ENCODE data around the gene TRABD2A.

Gene TRABD2A

DNA sequence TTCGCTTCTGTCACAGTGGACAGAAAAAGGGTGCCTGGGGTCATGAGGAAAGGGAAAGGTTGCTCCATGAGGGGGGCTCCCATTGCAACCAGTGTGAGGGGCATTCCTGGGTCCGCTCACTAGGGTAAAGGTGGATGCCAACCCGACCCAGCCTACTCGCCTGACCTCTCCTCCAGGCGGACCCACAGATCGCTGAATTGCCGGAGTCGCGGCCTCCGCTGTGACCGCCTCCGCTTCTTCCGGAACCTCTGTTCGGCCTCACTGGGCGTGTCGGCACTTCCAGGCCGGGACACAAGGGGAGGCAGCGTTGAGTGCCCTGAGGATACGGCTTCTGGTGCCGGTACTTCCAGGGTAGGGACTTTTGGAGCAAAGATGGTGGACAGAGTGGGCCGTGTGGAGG lies 57.1 kb downstream of the TRABD2A start:
- no peak for DNase-seq (ENCODE audit: low read depth, low spot score)

DNA sequence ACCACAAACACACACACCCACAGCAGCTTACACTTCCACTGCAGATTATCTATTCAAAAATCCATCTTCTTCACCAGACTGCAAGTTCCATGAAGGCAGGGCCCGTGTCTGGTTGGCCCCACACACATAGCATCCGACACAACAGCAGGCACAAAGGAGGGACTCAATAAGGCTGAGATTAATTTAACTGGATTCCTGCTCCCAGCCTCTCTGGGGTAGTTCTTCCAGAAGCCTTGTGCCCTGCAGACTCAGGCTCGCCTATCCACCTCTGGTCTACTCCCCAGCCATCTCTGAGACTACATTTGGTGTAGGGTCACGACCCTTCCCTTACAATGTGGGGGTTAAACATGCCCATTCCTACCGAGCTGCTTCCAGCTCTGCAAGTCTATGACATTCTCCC lies 57.7 kb downstream of the TRABD2A start:
- no peak for DNase-seq (ENCODE audit: low read depth, low spot score)

DNA sequence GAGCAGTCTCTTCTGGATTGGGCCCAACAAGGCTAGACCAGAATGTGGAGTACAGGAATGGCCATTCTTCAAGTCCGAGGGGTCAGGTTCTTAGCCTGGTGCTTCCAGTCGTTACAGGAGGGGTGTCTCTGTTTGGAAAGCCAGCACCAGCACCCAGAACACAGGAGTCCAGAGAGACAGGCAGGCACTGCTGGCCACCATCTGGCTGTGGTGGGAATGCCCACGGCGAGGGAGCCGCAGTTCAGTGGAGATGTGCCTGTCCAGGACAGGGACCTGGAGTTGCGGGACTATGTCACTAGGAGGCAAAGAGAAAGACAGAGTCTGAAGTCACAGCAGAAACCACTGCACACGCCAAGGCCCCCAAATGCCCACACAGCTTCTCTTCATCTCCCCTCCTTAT lies 59.1 kb downstream of the TRABD2A start:
- DNase-seq (ENCODE audit: low read depth, low spot score), result no peak

DNA sequence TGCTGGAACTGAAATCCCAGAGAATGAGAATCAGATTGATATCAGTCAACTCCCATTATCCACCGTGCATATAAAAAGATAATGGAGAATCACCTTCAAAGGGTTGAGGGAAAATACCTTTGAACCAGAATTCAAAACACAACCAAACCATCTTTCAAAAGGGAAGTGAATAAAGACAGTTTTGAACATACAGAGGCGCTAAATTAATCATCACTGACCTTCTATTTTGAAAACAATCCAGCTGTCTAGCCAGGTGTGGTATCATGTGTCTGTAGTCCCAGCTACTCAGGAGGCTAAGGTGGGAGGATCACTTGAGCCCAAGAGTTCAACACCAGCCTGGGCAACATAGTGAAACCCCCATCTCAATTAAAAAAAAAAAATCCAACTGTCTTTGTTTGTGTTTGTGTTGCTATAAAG lies 63.6 kb downstream of the TRABD2A start:
- DNase-seq (ENCODE audit: low read depth, low spot score), result no peak

DNA sequence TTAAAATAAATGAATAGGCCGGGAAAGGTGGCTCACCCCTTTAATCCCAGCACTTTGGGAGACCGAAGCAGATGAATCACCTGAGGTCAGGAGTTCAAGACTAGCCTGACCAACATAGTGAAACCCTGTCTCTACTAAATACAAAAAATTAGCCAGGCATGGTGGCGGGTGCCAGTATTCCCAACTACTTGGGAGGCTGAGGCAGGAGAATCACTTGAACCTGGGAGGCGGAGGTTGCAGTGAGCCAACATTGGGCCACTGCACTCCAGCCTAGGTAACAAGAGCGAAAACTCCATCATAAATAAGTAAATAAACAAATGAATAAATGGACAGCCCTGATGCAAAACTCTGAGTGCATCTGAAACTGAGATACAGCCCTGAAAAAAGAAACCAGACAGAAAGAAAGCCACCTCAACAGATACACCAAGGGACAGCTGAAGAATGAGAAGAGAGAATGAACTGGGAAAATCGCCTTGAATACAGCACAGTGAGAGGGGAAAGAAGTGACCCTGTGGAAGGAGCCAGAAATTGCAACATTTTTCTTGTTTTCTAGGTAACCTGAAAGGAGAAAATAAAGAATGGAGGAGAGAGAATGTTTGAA lies 64.4 kb downstream of the TRABD2A start:
- no peak for DNase-seq (ENCODE audit: low read depth, low spot score)

DNA sequence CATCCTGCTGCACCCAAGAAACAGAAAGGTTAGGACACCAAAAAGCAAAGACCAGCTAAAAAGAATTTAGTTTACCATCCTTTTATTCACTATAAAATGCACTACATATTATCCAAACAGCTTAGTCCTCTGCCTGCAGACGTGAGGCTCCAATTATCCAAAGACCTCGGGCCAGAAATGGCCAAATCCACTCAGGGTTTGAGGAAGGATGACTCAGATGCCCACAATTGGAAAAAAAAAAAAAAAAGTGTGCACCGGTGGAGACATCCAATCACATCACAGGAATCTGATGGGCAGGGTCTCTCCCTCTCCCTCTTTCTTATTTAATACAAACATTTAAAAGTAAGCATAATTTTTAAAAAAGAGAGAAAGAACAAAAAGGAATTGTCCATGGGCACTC lies 65.7 kb downstream of the TRABD2A start:
- DNase-seq (ENCODE audit: low read depth, low spot score), result no peak

DNA sequence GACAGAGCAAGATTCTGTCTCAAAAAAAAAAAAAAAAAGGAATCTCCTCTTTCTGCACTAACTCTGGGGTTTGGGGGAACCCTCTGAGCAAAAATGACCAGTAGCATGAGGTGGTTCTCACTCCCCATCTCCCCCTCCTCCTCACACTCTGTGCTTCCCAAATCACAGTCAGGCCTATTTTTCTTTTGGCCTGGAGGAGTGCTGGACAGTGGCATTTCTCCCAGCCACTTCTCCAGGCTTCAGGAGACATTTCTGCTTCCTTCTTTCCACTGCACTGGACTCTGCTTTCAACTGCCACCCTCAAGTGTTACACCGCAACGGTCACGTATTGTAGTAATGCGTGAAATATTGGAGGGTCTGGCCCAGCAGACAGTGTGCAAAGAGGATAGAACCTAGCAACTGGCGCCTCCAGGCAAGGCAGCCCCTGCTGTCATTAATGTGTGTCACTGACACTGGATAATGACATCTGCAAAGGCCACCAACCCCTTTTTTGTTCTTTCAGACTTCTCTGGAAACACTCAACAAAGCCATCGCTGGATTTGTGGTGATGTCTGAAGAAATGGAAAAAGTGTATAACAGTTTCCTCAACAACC lies 68.9 kb downstream of the TRABD2A start:
- DNase-seq (ENCODE audit: low read depth, low spot score), result no peak

DNA sequence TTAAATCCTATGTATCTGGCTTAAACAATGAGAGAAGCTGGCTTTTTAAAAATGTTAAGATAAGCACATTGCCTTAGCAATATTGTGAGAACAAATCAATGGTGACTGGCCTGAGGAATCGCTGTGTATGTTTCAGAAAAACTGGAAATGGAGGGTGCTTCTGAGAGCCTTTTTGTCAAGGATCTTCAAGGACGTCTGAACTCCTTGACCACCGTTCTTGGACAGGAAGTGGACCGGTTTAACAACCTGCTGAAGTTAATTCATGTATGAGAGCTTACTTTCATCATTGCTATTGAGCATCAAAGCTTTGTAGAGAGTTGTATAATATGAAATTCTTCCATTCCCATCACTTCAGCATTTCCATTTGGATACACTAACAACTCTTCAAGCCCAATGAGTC lies 72.6 kb downstream of the TRABD2A start:
- DNase-seq (ENCODE audit: low read depth, low spot score), result no peak

DNA sequence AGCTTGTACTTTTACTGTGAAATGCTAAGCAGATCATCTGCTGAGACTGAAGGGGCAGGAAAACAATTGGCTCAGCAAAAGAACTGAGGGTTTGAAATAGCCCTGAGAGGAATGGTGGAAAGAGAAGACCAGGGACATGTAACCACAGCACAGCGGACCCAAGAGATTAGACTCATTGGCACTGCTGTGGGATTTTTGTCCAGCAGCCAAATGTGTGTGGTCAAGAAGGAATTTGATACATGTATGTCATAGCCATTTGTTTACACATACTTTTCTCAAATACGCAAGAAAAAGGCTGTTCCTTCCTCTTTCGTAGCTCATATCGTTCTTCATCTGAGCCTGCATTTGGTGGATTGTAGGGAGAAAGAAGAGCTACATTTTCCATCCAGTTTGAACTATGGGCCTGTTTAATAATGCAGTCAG lies 73.8 kb downstream of the TRABD2A start:
- DNase-seq (ENCODE audit: low read depth, low spot score), result peak; percentile 63

DNA sequence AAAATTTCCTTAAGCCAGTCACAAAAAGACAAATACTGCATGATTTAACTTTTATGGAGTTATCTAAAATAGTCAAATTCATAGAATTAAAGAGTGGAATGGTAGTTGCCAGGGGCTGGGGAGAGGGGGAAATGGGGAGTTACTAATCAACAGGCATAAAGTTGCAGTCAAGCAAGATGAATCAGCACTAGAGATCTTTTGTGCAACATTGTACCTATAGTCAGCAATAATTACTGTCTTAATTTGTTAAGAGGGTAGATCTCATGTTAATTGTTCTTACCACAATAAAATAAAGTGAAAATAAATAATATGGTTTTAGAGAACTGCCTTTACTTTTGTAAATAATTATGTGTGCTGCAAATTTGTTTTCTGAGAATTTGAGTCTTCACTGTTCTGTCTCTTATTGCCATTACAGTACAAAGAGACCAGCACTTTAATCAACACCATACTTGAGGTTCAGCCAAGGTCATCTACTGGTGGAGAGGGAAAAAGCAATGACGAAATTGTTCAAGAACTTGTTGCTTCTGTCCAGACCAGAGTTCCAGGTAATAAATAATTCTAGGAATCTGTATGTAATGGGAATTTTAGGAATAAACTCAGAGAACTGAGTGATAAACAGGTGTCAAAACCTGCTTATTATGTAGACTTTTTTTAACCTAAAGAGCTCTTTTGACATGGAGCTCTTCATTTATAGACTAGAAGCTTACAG lies 75.5 kb downstream of the TRABD2A start:
- no peak for DNase-seq (ENCODE audit: low read depth, low spot score)

DNA sequence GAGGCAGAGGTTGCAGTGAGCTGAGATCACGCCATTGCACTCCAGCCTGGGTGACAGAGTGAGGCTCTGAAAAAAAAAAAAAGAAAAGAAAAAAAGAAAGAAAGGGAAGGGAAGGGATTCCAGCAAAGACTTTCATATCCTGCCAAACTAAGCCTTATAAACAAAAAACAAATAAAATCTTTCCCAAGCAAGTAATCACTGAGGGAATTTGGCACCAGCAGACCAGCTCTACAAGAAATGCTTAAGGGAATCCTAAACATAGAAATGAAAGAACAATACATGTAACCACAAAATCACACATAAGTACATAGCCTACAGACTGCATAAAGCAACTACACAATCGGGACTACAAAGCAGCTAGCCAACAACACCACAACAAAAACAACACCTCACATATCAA lies 79.1 kb downstream of the TRABD2A start:
- DNase-seq (ENCODE audit: low read depth, low spot score), result no peak

DNA sequence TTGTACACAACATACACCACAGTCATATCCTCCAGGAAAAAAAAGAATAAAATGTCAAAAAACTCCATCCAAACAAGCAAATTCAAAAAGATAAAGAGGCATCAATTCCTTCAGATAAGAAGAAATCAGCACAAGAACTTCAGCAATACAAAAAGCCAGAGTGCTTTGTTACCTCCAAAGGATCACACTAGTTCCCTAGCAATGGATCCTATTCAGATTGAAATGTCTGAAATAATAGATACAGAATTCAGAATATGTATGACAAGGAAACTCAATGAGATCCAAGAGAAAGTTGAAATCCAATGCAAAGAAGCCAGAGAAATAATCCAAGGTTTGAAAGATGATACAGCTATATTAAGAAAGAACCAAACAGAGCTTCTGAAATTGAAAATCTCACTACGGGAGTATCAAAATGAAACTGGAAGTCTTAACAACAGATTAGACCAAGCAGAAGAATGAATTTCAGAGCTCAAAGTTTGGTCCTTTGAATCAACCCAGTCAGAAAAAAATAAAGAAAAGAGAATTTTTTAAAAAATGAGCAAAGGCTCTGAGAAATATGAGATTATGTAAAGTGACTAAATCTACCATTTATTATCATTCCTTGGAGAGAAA lies 80.6 kb downstream of the TRABD2A start:
- DNase-seq (ENCODE audit: low read depth, low spot score), result no peak

DNA sequence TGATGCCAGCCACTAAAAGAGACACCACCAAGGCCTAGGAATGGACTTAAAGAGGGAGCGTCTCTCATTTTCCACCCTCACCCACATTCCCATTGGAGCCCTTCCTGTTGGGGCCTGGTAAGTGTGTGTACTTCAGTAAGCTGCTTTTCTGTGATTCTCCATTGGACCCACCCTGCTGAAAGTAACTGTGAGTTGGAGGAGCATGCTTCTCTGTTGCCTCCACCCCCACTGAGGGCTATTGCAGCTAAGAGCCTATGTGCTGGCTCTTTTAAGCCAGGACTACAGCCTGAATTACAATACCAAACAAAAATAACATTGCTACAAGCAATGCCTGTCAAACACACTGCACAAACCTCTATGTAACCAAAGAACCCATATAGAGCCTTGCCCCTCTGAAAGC lies 81.1 kb downstream of the TRABD2A start:
- no peak for DNase-seq (ENCODE audit: low read depth, low spot score)

DNA sequence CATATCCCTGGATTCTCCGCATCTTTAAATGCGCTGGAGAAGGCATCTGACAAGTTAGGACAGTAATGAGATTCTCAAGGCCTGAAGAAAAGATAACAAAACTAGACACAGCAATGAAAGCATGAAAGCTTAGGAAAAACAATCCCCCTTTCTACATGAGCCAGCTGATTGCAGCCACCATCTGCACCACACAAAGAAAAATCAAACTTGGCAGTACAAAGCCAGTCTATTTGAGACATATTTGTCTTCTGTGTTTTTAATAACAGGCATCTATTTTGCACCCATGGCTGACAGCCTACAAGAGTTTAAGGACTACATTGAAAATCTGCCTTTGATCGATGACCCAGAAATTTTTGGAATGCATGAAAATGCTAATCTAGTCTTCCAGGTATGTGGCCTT lies 83.6 kb downstream of the TRABD2A start:
- DNase-seq (ENCODE audit: low read depth, low spot score), result no peak

DNA sequence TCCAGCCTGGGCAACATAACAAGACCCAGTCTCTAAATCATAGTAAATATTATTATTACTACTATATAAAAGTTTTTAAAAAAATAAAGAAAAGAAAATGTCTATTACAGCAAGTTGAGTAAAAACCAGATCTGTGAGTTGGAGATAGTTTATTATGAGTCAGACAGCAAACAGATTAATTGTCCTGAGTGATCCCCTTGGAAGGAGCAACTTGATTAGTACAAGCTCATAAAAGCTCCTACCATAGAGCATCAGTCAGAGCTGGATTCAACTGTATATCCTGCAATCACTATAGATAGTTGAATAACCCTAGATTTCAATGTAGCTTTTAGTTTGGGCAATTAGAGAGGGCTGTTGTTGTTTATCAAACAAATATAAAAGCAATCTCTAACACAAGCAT lies 84.1 kb downstream of the TRABD2A start:
- no peak for DNase-seq (ENCODE audit: low read depth, low spot score)

DNA sequence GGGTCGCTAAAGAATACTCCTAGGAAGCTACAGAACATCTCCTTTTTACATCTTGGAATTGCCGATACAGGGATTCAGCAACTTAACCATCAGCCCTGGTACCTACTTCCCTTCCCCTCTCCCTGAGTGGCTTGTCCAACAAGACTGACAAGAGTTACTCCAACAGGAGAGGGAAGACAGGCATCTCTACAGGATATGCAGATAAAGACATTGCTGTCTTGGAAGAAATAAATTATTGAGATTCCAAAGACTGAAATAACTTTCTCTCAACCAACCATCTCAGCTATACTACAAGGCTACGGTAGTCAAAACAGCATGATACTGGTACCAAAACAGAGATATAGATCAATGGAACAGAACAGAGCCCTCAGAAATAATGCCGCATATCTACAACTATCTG lies 87.2 kb downstream of the TRABD2A start:
- no peak for DNase-seq (ENCODE audit: low read depth, low spot score)

DNA sequence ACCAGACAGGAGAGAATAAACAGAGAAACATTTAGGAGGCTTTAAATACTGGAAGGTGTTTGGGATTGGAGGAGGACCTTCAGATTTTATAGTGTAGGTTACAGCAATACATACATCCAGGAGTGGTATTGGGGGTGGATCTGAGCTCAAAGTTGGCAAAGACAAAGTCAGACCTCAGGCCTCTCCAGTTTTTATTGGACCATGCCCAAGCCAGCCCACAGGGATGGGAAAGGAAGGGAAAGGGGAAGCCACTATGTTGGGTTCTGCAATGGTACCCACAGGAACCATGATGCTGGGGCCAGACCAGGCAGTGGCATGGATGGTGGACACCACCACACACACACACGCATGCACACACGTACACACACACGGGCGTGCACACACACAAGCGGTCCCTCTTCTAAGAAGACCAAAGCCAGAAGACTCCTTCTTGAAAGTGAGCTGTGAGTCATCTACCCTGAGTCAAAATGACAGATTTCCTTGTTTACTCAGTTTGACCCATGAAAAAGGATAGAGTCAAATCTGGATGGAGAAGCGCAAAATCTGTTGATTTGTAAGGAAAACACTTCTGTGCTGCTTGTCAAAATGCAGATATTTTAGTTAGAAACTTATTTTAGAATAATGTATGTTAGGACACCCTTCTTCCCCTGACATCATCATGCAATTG lies 87.9 kb downstream of the TRABD2A start:
- no peak for DNase-seq (ENCODE audit: low read depth, low spot score)

DNA sequence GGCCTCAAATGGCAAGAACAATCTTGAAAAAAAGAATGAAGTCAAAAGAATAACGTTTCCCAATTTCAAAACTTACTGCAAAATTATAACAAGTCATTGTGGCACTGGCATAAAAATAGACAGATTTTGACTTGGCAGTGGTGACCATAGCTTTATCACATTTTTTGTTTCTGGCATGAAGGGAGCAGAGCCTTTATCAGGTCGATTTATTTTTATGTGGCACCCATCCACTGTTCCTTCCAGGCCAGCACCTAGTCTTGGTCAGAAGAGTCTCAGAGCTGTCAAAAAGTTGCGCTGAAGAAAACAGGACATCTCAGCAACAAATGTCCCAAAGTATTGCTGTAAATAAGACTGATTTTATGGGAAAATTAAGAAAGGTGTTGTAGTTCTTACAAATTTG lies 92.4 kb downstream of the TRABD2A start:
- no peak for DNase-seq (ENCODE audit: low read depth, low spot score)

DNA sequence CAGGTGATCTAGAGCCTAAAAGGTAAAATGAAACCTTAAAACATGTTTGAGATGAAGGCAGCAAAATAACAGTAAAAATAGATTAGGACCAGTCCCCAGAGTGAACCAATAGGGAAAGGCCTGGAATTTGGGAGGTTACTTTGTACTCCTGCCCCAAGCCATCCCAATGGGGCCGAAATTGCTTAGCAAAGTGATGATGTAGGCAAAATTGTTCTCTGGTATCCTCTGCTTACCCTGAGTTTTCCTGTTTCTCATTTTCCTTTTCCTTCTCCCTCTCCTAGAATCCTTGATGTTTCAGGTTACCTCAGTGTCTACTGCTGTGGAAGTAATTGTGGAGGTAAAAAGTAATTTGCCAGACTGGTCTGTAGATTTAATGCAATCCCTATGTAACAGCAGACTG lies 92.9 kb downstream of the TRABD2A start:
- DNase-seq (ENCODE audit: low read depth, low spot score), result no peak

DNA sequence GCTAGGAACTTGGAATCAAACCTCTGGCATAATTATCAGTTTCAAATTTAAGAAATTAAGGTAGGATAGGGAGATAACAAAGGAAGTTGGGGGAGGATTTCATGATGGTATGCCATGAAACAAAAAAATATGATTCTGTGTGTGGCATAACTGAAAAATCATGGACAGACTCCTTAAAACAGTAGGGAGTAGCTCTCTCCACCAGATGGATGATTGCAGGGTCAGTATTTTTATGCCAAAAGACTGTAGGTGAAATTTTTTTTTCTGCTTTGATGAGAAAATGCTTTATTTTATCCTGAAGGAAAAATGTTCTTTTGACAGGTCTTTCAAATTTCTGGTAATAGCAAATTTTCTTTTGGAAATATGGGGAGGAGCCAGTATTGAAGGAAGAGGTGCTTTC lies 94.3 kb downstream of the TRABD2A start:
- no peak for DNase-seq (ENCODE audit: low read depth, low spot score)

DNA sequence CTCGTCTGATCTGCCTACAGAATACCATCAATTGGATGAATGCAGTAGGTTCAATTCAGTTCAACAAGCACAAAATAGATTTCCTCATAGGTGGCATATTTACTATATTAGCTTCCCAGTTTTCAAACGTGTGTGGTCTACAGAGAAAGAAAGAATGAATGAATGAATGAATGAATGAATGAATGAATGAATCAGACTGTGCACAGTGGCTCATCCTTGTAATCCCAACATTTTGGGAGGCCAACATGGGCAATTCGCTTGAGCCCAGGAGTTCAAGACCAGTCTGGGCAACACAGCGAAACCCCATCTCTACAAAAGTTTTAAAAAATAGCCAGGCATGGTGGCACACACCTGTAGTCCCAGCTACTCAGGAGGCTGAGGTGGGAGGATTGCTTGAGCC lies 94.9 kb downstream of the TRABD2A start:
- no peak for DNase-seq (ENCODE audit: low read depth, low spot score)

DNA sequence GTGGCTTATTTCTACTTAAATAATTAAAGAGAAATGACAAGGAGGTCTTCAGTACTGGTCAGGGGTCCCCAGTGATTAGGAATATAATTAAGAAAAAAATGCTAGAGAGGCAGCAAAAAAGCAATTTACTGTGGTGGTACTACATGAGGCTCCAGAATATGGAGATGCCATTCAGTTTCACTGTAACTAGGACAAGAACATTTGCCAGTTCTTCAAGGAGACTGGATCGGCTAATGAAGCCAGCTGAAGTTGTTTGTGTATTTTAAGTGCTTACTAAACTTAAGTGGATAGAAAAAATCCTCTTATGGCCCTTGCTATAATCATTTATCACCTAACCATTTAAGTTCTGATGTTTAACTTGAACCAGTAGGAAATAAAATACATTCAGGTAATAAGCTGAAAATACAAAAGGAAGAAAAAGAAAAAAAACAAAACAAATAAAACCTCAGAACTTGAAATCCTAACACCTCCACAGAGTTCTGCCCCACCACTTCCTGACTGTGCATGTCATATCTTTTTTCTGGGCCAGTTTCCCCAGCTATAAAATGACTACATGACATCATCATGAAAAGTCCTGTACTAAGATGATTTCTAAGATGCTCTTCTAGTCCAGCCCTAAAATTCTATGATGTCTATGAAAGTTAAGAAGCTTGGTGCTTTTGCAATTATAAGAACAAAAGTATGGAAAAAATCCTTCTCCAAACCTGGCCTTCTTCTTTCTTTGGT lies 98.0 kb downstream of the TRABD2A start:
- DNase-seq (ENCODE audit: low read depth, low spot score), result no peak
